Suppressor macrophage treated with lipopolysaccharide for 4 hours (primary cell): ENCODE data around the gene HRH1.
"Not testable (repeated sequence)": the region's sequence is repeated elsewhere in the genome, so short reads cannot be mapped to it uniquely, and the experiment has no call there.

ENCODE experiments used
- DNase-seq: peaks from one replicate; pipeline ENCODE4 v3.0.0-alpha.2; 2020

Gene HRH1

GRCh38 chr3:11245827-11246662 is 91.8 kb downstream of the HRH1 start:
- DNase-seq: no peak

- no peak for DNase-seq
These were observed 92.3 kb downstream of the HRH1 start for GRCh38 chr3:11246663-11246970.

GRCh38 chr3:11247362-11247761 is 93.1 kb downstream of the HRH1 start:
- no peak for DNase-seq

GRCh38 chr3:11248596-11248995 is 94.3 kb downstream of the HRH1 start:
- DNase-seq: no peak

GRCh38 chr3:11250902-11251806 is 96.9 kb downstream of the HRH1 start:
- no peak for DNase-seq

GRCh38 chr3:11251807-11252176 is 97.5 kb downstream of the HRH1 start:
- DNase-seq: no peak

- no peak for DNase-seq
These were observed 100.6 kb downstream of the HRH1 start for GRCh38 chr3:11254876-11255275.

GRCh38 chr3:11255537-11255936 is 101.2 kb downstream of the HRH1 start:
- not testable (repeated sequence) for DNase-seq

GRCh38 chr3:11258958-11259357 is 104.7 kb downstream of the HRH1 start:
- no peak for DNase-seq

- DNase-seq: no peak
These were observed 106.2 kb downstream of the HRH1 start for GRCh38 chr3:11260460-11260859.

GRCh38 chr3:11269007-11269406 is 114.7 kb downstream of the HRH1 start:
- DNase-seq: no peak

GRCh38 chr3:11271986-11272904 is 118.0 kb downstream of the HRH1 start, which contains the start of gene ATG7:
TSS of gene ATG7 (plus strand) at chr3:11272397. CDS start at chr3:11298696, 26,299 bp downstream.
- peak; percentile 98 for DNase-seq

- DNase-seq: peak; percentile 63
These were observed 118.7 kb downstream of the HRH1 start for GRCh38 chr3:11272906-11273574.

GRCh38 chr3:11273891-11274291 is 119.6 kb downstream of the HRH1 start:
- DNase-seq: peak; percentile 93

GRCh38 chr3:11274566-11275142 is 120.4 kb downstream of the HRH1 start:
- DNase-seq: peak; percentile 38

GRCh38 chr3:11275926-11276325 is 121.6 kb downstream of the HRH1 start:
- DNase-seq: no peak

GRCh38 chr3:11276901-11277300 is 122.6 kb downstream of the HRH1 start:
- DNase-seq: no peak

- peak; percentile 41 for DNase-seq
These were observed 128.2 kb downstream of the HRH1 start for GRCh38 chr3:11282250-11283138.

GRCh38 chr3:11283139-11283475 is 128.8 kb downstream of the HRH1 start:
- peak; percentile 76 for DNase-seq

GRCh38 chr3:11284011-11284410 is 129.7 kb downstream of the HRH1 start:
- DNase-seq: no peak

GRCh38 chr3:11285471-11285870 is 131.2 kb downstream of the HRH1 start:
- no peak for DNase-seq
